Upper lobe of left lung (tissue), 6 donors: Measurements from ENCODE around the gene RIMBP2. TPM values are rescaled to one million over a fixed set of nuclear protein-coding genes. Genes with fewer than 3 reads are reported as not detected.

Source experiments
- ATAC-seq, 2 donors: fragments of 200-7000 bp; cut with Tn5 transposase; one replicate each; pipeline ENCODE4 v1.9.1; 2022; ENCODE audit warnings: mild to moderate bottlenecking in 2 of 2, moderate library complexity in 2 of 2; ENCODE audit not compliant: low FRiP score in 2 of 2
- DNase-seq, 2 donors: peaks; one replicate each; pipeline ENCODE4 v3.0.0-alpha.2; 2019 to 2020
- H3K27ac ChIP-seq, 4 donors: fragments of 200-600 bp; sonication (generic); one replicate each; pipeline ENCODE4 v1.5.1; 2016 to 2019
- H3K27me3 ChIP-seq, 4 donors: fragments of 200-600 bp; sonication (generic); one replicate each; pipeline ENCODE4 v1.5.1; 2017 to 2019
- H3K36me3 ChIP-seq, 4 donors: fragments of 200-600 bp; sonication (generic); one replicate each; pipeline ENCODE4 v1.5.1; 2016 to 2019
- H3K4me1 ChIP-seq, 4 donors: fragments of 200-600 bp; sonication (generic); one replicate each; pipeline ENCODE4 v1.5.1; 2018 to 2019
- H3K4me3 ChIP-seq, 4 donors: fragments of 200-600 bp; sonication (generic); one replicate each; pipeline ENCODE4 v1.5.1; 2017 to 2019; ENCODE audit warnings: mild to moderate bottlenecking in 2 of 4, moderate library complexity in 1 of 4
- H3K9me3 ChIP-seq, 4 donors: fragments of 200-600 bp; sonication (generic); one replicate each; pipeline ENCODE4 v1.5.1; 2018 to 2019
- CTCF ChIP-seq, 6 experiments: fragments of 450-650 bp in 4 of 6; fragments of 200-600 bp in 2 of 6; sonication (generic) in 2 of 6; IDR thresholded peaks; one replicate each; pipeline ENCODE4 v1.5.1; 2016 to 2019; ENCODE audit warnings: antibody characterized with exemption in 6 of 6
- EP300 ChIP-seq, 4 donors: sonication (generic); formaldehyde crosslinking; IDR thresholded peaks; one replicate each; pipeline ENCODE4 v1.5.1; 2017; ENCODE audit warnings: antibody characterized with exemption in 4 of 4, control low read depth in 2 of 4
- POLR2A ChIP-seq, 4 donors: fragments of 450-650 bp; IDR thresholded peaks; one replicate each; pipeline ENCODE4 v1.5.1; 2016 to 2017; ENCODE audit warnings: antibody characterized with exemption in 4 of 4, mild to moderate bottlenecking in 2 of 4
- POLR2AphosphoS5 ChIP-seq, 2 donors: sonication (generic); formaldehyde crosslinking; IDR thresholded peaks; one replicate each; pipeline ENCODE4 v1.5.1; 2017; ENCODE audit warnings: antibody characterized with exemption in 2 of 2
- WGBS, 2 donors: methylation state at CpG; one replicate each; pipeline ENCODE4 v1.1.5; 2017 to 2018; 5-methylcytosine and 5-hydroxymethylcytosine counted together
- total RNA-seq, 6 donors: library from RNA; depleted of rRNA in 4 of 6; stranded (reverse); fragments of >200 nt in 4 of 6; gene quantifications; one replicate each; pipeline versions ENCODE4 v1.1.0 to v1.2.1, GENCODE V29; 2016 to 2021
- donor health status: DM: no; HTN: no; CAD: no; lungs with moderate emphysema.
- donor health status: DM: no; HTN: yes; CAD: no; lungs with severe emphysema.

The RIMBP2 gene
- total RNA-seq, 6 donors from 2014 or later: 0.23 to 3.9 (median 0.44) TPM; not detected in 1

- 19 to 27% methylated on average over 5 of the region's 5 CpGs for WGBS, 2 donors
- no peak for TF ChIP-seq EP300 (IDR thresholded peaks at IDR 0.05)
- TF ChIP-seq POLR2A (IDR thresholded peaks at IDR 0.05): no peak
- TF ChIP-seq CTCF (IDR thresholded peaks at IDR 0.05): no peak
- no peak for TF ChIP-seq POLR2AphosphoS5 (IDR thresholded peaks at IDR 0.05)
- peaks cover 0 to 4% (median 0%) of the 10 kb centered on the region in 4 donors for H3K4me1 ChIP-seq
- ATAC-seq (no peak), DNase-seq (no peak)
- no peak overlapping the region for H3K27ac ChIP-seq
- no peaks in the 10 kb centered on the region for H3K27me3 ChIP-seq
- H3K36me3 ChIP-seq: no peaks in the 10 kb centered on the region
- H3K4me3 ChIP-seq: no peak overlapping the region
- H3K9me3 ChIP-seq: no peaks in the 10 kb centered on the region
Observed at GRCh38 chr12:130371296-130371695, 344.8 kb downstream of the RIMBP2 start.

- no peak for TF ChIP-seq EP300 (IDR thresholded peaks at IDR 0.05)
- no peak for TF ChIP-seq CTCF (IDR thresholded peaks at IDR 0.05)
- TF ChIP-seq POLR2A (IDR thresholded peaks at IDR 0.05): no peak
- no peak for TF ChIP-seq POLR2AphosphoS5 (IDR thresholded peaks at IDR 0.05)
- WGBS, 2 donors: 81 to 87% methylated on average over 4 of the region's 4 CpGs
Observed at GRCh38 chr12:130369816-130370215, 346.3 kb downstream of the RIMBP2 start.

GRCh38 chr12:130367523-130367922 lies 348.6 kb downstream of the RIMBP2 start:
- Histone ChIP-seq H3K4me3 (no peak overlapping the region), H3K9me3 (no peaks in the 10 kb centered on the region), H3K4me1 (peaks cover 0 to 4% (median 0%) of the 10 kb centered on the region in 4 donors), H3K27ac (no peak overlapping the region), H3K27me3 (no peaks in the 10 kb centered on the region), H3K36me3 (no peaks in the 10 kb centered on the region)
- ATAC-seq: no peak
- TF ChIP-seq POLR2A (IDR thresholded peaks at IDR 0.05) (no peak), POLR2AphosphoS5 (IDR thresholded peaks at IDR 0.05) (no peak), CTCF (IDR thresholded peaks at IDR 0.05) (no peak), EP300 (IDR thresholded peaks at IDR 0.05) (no peak)
- DNase-seq: peak in 1 of 2 donors; percentile 31
- WGBS, 2 donors: 51 to 69% methylated on average over 10 to 13 of the region's 13 CpGs

More at GRCh38 chr12:130369816-130370215, 346.3 kb downstream of the RIMBP2 start:
- DNase-seq (no peak), ATAC-seq (no peak)
- H3K27ac ChIP-seq: no peak overlapping the region
- no peaks in the 10 kb centered on the region for H3K27me3 ChIP-seq
- H3K36me3 ChIP-seq: no peaks in the 10 kb centered on the region
- no peaks in the 10 kb centered on the region for H3K9me3 ChIP-seq
- H3K4me1 ChIP-seq: peaks cover 0 to 4% (median 0%) of the 10 kb centered on the region in 4 donors
- no peak overlapping the region for H3K4me3 ChIP-seq

- no peak for TF ChIP-seq EP300 (IDR thresholded peaks at IDR 0.05)
- TF ChIP-seq CTCF (IDR thresholded peaks at IDR 0.05): no peak
- no peak for TF ChIP-seq POLR2AphosphoS5 (IDR thresholded peaks at IDR 0.05)
- no peak for TF ChIP-seq POLR2A (IDR thresholded peaks at IDR 0.05)
- WGBS, 2 donors: 68 to 80% methylated on average over 2 of the region's 2 CpGs
- Histone ChIP-seq H3K36me3 (no peaks in the 10 kb centered on the region), H3K4me1 (peaks cover 0 to 4% (median 0%) of the 10 kb centered on the region in 4 donors), H3K9me3 (no peaks in the 10 kb centered on the region), H3K4me3 (no peak overlapping the region), H3K27ac (no peak overlapping the region), H3K27me3 (no peaks in the 10 kb centered on the region)
- ATAC-seq (no peak), DNase-seq (no peak)
Observed at GRCh38 chr12:130367003-130367402, 349.1 kb downstream of the RIMBP2 start.

GRCh38 chr12:130366159-130366558 lies 349.9 kb downstream of the RIMBP2 start:
- H3K4me1 ChIP-seq: peaks cover 0 to 4% (median 0%) of the 10 kb centered on the region in 4 donors
- no peak overlapping the region for H3K4me3 ChIP-seq
- no peak for ATAC-seq
- no peaks in the 10 kb centered on the region for H3K27me3 ChIP-seq
- no peaks in the 10 kb centered on the region for H3K36me3 ChIP-seq
- WGBS, 2 donors: 60 to 71% methylated on average over 7 of the region's 7 CpGs
- TF ChIP-seq POLR2AphosphoS5 (IDR thresholded peaks at IDR 0.05) (no peak), EP300 (IDR thresholded peaks at IDR 0.05) (no peak), CTCF (IDR thresholded peaks at IDR 0.05) (no peak), POLR2A (IDR thresholded peaks at IDR 0.05) (no peak)
- H3K27ac ChIP-seq: no peak overlapping the region
- H3K9me3 ChIP-seq: no peaks in the 10 kb centered on the region
- no peak for DNase-seq
